Measurements from ENCODE around the gene PLEK2. TPM values are rescaled to one million over a fixed set of nuclear protein-coding genes. Genes with fewer than 3 reads are reported as not detected.

The PLEK2 gene
- total RNA-seq, 2 donors from 2014 or later: 71.6 to 84.0 TPM

DNA sequence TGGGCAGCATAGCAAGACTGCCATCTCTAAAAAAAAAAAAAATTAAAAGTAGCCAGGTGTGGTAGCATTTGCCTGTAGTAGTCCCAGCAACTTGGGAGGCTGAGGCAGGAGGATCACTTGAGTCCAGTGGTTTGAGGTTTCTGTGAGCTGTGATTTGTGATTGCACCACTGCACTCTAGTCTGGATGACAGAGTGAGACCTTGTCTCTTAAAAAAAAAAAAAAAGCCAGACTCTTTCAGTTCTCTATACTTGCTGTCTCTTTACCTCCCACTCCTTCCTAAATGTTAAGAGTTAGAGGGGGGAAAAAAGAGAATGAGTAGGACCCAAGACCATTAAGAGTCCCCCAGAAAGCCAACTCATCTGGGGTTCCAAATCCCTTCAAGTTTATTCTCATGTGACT is 34.0 kb downstream of the PLEK2 start:
- no peaks in the 10 kb centered on the region for H3K4me1 ChIP-seq
- no peaks in the 10 kb centered on the region for H3K27me3 ChIP-seq
- H3K27ac ChIP-seq: no peak overlapping the region
- H3K4me3 ChIP-seq: no peak overlapping the region
- TF ChIP-seq, protein P1, sequence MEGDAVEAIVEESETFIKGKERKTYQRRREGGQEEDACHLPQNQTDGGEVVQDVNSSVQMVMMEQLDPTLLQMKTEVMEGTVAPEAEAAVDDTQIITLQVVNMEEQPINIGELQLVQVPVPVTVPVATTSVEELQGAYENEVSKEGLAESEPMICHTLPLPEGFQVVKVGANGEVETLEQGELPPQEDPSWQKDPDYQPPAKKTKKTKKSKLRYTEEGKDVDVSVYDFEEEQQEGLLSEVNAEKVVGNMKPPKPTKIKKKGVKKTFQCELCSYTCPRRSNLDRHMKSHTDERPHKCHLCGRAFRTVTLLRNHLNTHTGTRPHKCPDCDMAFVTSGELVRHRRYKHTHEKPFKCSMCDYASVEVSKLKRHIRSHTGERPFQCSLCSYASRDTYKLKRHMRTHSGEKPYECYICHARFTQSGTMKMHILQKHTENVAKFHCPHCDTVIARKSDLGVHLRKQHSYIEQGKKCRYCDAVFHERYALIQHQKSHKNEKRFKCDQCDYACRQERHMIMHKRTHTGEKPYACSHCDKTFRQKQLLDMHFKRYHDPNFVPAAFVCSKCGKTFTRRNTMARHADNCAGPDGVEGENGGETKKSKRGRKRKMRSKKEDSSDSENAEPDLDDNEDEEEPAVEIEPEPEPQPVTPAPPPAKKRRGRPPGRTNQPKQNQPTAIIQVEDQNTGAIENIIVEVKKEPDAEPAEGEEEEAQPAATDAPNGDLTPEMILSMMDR (IDR thresholded peaks at IDR 0.05): no peak
- intact Hi-C loops (cut with DNase I): no loop called here
- no peaks in the 10 kb centered on the region for H3K9me3 ChIP-seq
- H3K36me3 ChIP-seq: peaks cover 35% of the 10 kb centered on the region
- H3K9ac ChIP-seq (ENCODE audit: low read depth in 2 of 2, low read length in 2 of 2): no peak overlapping the region
- no peak for DNase-seq

DNA sequence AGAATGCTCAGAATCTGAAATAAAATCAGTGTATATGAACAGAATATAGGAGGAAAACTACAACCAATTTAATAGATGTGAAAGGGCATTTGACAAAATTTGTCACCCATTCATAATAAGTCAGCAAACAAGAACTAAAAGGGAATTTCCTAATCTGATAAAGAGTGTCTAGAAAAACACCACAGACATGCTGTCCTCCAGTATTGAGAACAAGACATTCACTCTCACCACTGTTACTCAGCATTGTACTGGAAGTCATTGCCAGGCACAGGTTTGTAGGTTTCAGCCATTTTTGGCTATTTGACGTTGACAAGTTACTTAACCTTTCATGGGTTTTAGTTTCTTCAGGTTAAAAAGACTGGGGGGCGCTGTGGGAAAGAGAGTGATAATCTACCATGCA is 38.6 kb downstream of the PLEK2 start:
- Histone ChIP-seq H3K27me3 (no peaks in the 10 kb centered on the region), H3K9ac (ENCODE audit: low read depth in 2 of 2, low read length in 2 of 2) (no peak overlapping the region), H3K27ac (no peak overlapping the region), H3K4me1 (no peaks in the 10 kb centered on the region), H3K4me3 (no peak overlapping the region), H3K9me3 (no peaks in the 10 kb centered on the region), H3K36me3 (peaks cover 20% of the 10 kb centered on the region)
- intact Hi-C loops (cut with DNase I): no loop called here
- no peak for DNase-seq
- TF ChIP-seq, protein P1 (IDR thresholded peaks at IDR 0.05): no peak

DNA sequence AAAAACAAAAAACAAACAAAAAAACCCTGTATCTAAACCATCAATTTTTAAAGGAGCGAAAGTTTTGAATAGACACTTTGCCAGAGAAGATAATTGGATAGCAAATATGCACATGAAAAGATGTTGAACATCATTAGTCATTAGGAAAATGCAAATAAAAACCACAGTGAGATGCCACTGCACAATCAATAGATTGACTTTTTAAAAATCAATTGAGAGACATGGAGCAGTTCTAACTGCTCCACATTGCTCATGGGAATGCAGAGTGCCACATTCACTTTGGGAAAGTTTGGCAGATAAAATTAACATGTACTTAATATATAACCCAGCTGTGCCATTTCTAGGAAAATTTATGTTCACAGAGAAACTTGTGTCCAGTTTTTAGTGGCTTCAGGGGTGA is 39.1 kb downstream of the PLEK2 start:
- Histone ChIP-seq H3K27ac (no peak overlapping the region), H3K36me3 (peaks cover 20% of the 10 kb centered on the region), H3K9ac (ENCODE audit: low read depth in 2 of 2, low read length in 2 of 2) (no peak overlapping the region), H3K27me3 (no peaks in the 10 kb centered on the region), H3K9me3 (no peaks in the 10 kb centered on the region), H3K4me3 (no peak overlapping the region), H3K4me1 (no peaks in the 10 kb centered on the region)
- DNase-seq: no peak
- intact Hi-C loops (cut with DNase I): no loop called here
- TF ChIP-seq, protein P1 (IDR thresholded peaks at IDR 0.05): no peak

DNA sequence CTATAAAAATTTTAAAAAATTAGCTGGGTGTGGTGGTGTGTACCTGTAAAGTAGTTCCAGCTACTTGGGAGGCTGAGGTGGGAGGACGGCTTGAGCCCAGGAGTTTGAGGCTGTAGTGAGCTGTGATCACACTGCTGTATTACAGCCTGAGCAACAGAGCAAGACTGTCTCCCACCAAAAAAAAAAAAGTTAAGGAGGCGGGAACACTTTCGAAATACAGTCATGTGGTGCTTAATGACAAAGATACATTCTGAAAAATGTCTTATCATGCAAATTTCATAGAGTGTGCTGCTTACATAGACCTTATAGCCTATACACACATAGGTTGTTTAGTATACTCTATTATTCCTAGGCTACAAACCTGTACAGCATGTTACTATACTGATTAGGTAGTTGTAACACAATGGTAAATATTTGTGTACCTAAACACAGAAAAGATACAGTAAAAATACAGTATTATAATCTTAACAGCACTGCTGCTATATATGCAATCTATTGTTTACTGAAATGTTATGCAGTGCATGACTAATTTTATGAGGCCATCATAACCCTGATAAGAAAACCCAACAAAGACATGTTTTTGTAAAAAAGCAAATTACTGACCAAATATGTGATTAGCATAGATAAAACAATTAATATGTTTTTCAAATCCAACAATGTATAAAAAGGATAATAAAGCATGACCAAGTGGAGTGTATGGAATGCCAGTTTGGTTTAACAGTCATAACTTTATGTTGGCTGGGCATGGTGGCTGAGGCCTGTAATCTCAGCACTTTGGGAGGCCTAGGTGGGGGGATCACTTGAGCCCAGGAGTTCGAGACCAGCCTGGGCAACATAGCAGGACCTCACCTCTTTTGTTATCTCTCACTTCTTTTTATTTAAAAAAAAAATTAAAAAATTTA is 40.5 kb downstream of the PLEK2 start:
- intact Hi-C loops (cut with DNase I): no loop called here
- TF ChIP-seq, protein P1 (IDR thresholded peaks at IDR 0.05): no peak
- no peaks in the 10 kb centered on the region for H3K27me3 ChIP-seq
- H3K9me3 ChIP-seq: no peaks in the 10 kb centered on the region
- H3K9ac ChIP-seq (ENCODE audit: low read depth in 2 of 2, low read length in 2 of 2): no peak overlapping the region
- H3K4me3 ChIP-seq: no peak overlapping the region
- H3K36me3 ChIP-seq: peaks cover 13% of the 10 kb centered on the region
- no peak for DNase-seq
- H3K27ac ChIP-seq: no peak overlapping the region
- H3K4me1 ChIP-seq: no peaks in the 10 kb centered on the region

DNA sequence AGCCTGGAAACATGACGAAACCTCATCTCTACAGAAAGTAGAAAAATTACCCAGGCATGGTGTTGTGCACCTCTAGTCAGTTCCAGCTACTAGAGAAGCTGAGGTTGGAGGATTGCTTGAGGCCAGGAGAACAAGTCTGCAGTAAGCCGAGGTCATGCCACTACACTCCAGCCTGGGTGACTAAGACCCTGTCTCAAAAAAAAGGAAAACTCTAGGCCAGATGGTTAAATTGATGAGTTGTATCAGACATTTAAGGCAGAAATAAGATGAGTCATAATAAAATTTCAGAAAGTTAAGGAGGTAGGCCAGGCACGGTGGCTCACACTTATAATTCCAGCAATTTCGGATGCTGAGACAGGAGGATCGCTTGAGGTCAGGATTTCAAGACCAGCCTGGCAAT is 41.1 kb downstream of the PLEK2 start:
- Histone ChIP-seq H3K4me3 (no peak overlapping the region), H3K27ac (no peak overlapping the region), H3K9ac (ENCODE audit: low read depth in 2 of 2, low read length in 2 of 2) (no peak overlapping the region), H3K4me1 (no peaks in the 10 kb centered on the region), H3K9me3 (no peaks in the 10 kb centered on the region), H3K36me3 (peaks cover 11% of the 10 kb centered on the region), H3K27me3 (no peaks in the 10 kb centered on the region)
- intact Hi-C loops (cut with DNase I): no loop called here
- TF ChIP-seq, protein P1 (IDR thresholded peaks at IDR 0.05): no peak
- no peak for DNase-seq

Data from colonic mucosa (tissue), 4 donors.